Measurements from ENCODE around the gene GAMT.

DNA sequence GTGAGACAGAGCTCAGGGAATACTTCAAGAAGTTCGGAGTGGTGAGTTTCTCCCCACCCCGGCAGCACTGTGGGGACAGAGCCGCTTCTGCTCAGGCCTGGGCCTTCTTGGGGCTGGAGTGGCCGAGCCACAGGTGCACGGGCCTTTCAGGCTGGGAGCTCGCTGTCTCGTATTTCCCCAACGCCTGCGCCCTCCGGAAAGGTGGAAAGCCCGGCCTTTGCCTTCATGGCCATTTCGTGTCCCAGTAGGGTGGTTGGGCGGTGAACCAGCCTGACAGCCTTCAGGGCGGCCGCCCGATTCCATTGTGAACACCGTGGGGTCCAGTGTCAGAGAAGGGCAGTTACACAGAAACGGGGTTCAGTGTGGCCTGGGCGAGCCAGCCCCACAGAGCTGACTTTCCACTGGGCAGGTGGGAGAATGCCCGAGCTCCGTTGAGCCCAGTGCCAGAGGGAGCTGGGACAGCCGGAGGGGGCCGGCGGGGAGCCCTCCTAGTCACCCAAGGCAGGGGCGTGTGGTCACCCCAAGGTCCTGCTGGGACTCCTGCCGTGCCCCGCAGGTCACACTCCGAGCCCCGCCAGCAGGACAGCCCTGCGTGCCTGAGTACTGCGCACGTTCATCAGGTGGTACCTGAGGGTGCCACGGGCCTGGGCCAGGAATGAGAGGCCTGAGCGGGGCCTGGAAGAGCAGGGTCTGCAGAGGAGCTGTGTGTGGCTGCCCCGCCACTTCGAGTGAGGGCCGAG lies 20.0 kb upstream of the GAMT start:
- TF ChIP-seq, protein P1, sequence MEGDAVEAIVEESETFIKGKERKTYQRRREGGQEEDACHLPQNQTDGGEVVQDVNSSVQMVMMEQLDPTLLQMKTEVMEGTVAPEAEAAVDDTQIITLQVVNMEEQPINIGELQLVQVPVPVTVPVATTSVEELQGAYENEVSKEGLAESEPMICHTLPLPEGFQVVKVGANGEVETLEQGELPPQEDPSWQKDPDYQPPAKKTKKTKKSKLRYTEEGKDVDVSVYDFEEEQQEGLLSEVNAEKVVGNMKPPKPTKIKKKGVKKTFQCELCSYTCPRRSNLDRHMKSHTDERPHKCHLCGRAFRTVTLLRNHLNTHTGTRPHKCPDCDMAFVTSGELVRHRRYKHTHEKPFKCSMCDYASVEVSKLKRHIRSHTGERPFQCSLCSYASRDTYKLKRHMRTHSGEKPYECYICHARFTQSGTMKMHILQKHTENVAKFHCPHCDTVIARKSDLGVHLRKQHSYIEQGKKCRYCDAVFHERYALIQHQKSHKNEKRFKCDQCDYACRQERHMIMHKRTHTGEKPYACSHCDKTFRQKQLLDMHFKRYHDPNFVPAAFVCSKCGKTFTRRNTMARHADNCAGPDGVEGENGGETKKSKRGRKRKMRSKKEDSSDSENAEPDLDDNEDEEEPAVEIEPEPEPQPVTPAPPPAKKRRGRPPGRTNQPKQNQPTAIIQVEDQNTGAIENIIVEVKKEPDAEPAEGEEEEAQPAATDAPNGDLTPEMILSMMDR (IDR thresholded peaks at IDR 0.05) = no peak
- TF ChIP-seq POLR2A (IDR thresholded peaks at IDR 0.05) = no peak
